ENCODE data around the gene LIN28A.

The LIN28A gene

DNA sequence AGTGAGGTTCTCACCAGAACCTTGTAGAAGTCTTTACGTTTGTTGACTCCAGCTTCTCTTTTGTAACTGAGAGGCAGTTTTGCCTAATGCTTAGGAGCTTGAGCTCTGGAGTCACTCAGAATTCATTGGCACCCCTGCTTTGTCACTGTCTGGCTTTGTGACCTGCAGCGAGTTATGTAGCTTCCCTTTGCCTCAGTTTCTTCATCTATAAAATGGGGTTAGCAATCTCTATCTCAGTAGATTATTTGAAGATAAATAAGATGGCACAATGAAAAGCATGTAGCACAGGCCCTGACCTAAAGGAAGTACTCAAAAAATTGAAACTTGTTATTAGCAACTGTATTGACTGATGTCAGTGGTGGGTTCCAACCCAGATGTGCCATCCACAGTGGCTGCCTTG, 29.6 kb downstream of the LIN28A start:
- Histone ChIP-seq H3K79me1 (replicated peaks; ENCODE audit: low read length, poor library complexity, severe bottlenecking) (peaks cover 24% of the 10 kb centered on the region), H2AK5ac (ENCODE audit: low read length, severe bottlenecking) (no peak overlapping the region), H3K23ac (ENCODE audit: low read length in 2 of 2) (no peak overlapping the region), H3K27ac (ENCODE audit: low read length, poor library complexity, severe bottlenecking) (no peak overlapping the region), H4K91ac (ENCODE audit: low read length) (no peak overlapping the region), H3K9me3 (ENCODE audit: control insufficient read depth, low read length) (no peaks in the 10 kb centered on the region), H2BK12ac (ENCODE audit: low read length in 2 of 2) (no peak overlapping the region), H2AFZ (ENCODE audit: low read depth, low read length) (no peak overlapping the region), H2BK5ac (ENCODE audit: low read depth, low read length, poor library complexity, severe bottlenecking) (no peak overlapping the region), H3K27me3 (ENCODE audit: control insufficient read depth in 1 of 2, insufficient read depth in 1 of 2, low read length in 2 of 2) (no peaks in the 10 kb centered on the region), H2BK120ac (ENCODE audit: low read depth, low read length) (no peak overlapping the region), H3K18ac (ENCODE audit: low read depth in 1 of 2, low read length in 2 of 2) (no peak overlapping the region), H3K14ac (ENCODE audit: low read length in 2 of 2) (no peak overlapping the region), H3K4me2 (ENCODE audit: low read length, poor library complexity, severe bottlenecking) (no peak overlapping the region), H4K8ac (ENCODE audit: low read length) (no peak overlapping the region), H3K4me3 (ENCODE audit: insufficient read depth in 1 of 2, low read depth in 1 of 2, low read length in 2 of 2) (no peak overlapping the region), H3K4me1 (ENCODE audit: control insufficient read depth, insufficient read depth, low read depth, low read length) (no peaks in the 10 kb centered on the region), H3K4ac (ENCODE audit: low read depth in 1 of 2, low read length in 2 of 2) (no peak overlapping the region), H3K9ac (ENCODE audit: low read length) (no peak overlapping the region), H3K36me3 (ENCODE audit: control insufficient read depth in 1 of 2, insufficient read depth in 2 of 2, low read depth in 1 of 2, low read length in 2 of 2) (peaks cover 58 to 86% of the 10 kb centered on the region in 2 experiments), H2BK15ac (ENCODE audit: low read depth, poor library complexity, severe bottlenecking) (no peak overlapping the region)
- WGBS, result 100% methylated on average over 1 of the region's 2 CpGs
- DNase-seq, result no peak

DNA sequence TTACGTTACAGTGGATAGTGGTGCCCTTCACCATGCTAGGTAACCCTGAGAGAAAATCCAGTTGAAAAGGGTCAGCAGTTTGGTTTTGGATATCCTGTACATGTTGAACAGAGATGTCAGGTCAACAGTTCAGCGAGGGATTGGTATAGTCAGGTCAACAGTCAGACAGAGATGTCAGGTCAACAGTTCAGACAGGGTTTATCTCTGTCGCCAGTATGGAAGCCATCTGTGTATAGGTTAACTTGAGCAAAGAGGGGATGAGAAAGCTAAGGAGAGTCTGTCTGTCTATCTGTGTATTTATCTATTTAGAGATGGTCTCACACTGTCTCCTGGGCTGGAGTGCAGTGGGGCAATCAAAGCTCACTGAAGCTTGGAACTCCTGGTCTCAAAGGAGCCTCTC, 39.3 kb downstream of the LIN28A start:
- no peak overlapping the region for H2BK120ac ChIP-seq (ENCODE audit: low read depth, low read length)
- H3K27ac ChIP-seq (ENCODE audit: low read length, poor library complexity, severe bottlenecking), result no peak overlapping the region
- H2BK15ac ChIP-seq (ENCODE audit: low read depth, poor library complexity, severe bottlenecking), result no peak overlapping the region
- no peak overlapping the region for H3K9ac ChIP-seq (ENCODE audit: low read length)
- H3K4ac ChIP-seq (ENCODE audit: low read depth in 1 of 2, low read length in 2 of 2), result no peak overlapping the region
- no peak overlapping the region for H4K91ac ChIP-seq (ENCODE audit: low read length)
- no peak overlapping the region for H3K4me3 ChIP-seq (ENCODE audit: insufficient read depth in 1 of 2, low read depth in 1 of 2, low read length in 2 of 2)
- H3K23ac ChIP-seq (ENCODE audit: low read length in 2 of 2), result no peak overlapping the region
- no peak overlapping the region for H4K8ac ChIP-seq (ENCODE audit: low read length)
- no peaks in the 10 kb centered on the region for H3K4me1 ChIP-seq (ENCODE audit: control insufficient read depth, insufficient read depth, low read depth, low read length)
- no peaks in the 10 kb centered on the region for H3K9me3 ChIP-seq (ENCODE audit: control insufficient read depth, low read length)
- H2AK5ac ChIP-seq (ENCODE audit: low read length, severe bottlenecking), result no peak overlapping the region
- no peak for DNase-seq
- no peak overlapping the region for H2BK5ac ChIP-seq (ENCODE audit: low read depth, low read length, poor library complexity, severe bottlenecking)
- H3K14ac ChIP-seq (ENCODE audit: low read length in 2 of 2), result no peak overlapping the region
- H2BK12ac ChIP-seq (ENCODE audit: low read length in 2 of 2), result no peak overlapping the region
- no peaks in the 10 kb centered on the region for H3K27me3 ChIP-seq (ENCODE audit: control insufficient read depth in 1 of 2, insufficient read depth in 1 of 2, low read length in 2 of 2)
- peaks cover 13% of the 10 kb centered on the region for H3K79me1 ChIP-seq (replicated peaks; ENCODE audit: low read length, poor library complexity, severe bottlenecking)
- 96% methylated on average over 3 of the region's 3 CpGs for WGBS
- no peak overlapping the region for H2AFZ ChIP-seq (ENCODE audit: low read depth, low read length)
- no peak overlapping the region for H3K4me2 ChIP-seq (ENCODE audit: low read length, poor library complexity, severe bottlenecking)
- peaks cover 43 to 84% of the 10 kb centered on the region in 2 experiments for H3K36me3 ChIP-seq (ENCODE audit: control insufficient read depth in 1 of 2, insufficient read depth in 2 of 2, low read depth in 1 of 2, low read length in 2 of 2)
- no peak overlapping the region for H3K18ac ChIP-seq (ENCODE audit: low read depth in 1 of 2, low read length in 2 of 2)

DNA sequence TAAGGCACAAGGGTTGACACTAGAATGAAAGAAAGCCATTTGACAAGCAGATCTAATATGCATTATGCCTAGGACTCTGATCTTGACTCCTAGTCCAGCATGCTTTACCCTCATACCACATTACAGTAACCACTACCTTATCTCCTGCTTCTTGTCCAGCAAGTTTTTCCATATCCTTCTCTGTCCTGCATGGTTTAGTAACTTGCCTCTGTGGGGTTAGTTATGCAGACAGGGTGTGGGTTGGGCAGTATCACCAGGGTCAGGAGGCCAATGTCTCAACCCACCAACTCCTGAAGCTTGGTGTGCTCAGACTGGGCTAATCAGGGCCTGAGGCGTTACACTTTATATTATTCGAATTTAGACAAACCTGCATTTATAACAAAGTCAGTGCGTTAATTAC, 40.3 kb downstream of the LIN28A start:
- no CpG with 5 or more reads among the region's 3 CpGs for WGBS
- DNase-seq, result no peak
- no peak overlapping the region for H3K27ac ChIP-seq (ENCODE audit: low read length, poor library complexity, severe bottlenecking)
- H3K79me1 ChIP-seq (replicated peaks; ENCODE audit: low read length, poor library complexity, severe bottlenecking), result peaks cover 16% of the 10 kb centered on the region
- H2AK5ac ChIP-seq (ENCODE audit: low read length, severe bottlenecking), result no peak overlapping the region
- H3K18ac ChIP-seq (ENCODE audit: low read depth in 1 of 2, low read length in 2 of 2), result no peak overlapping the region
- no peak overlapping the region for H2BK15ac ChIP-seq (ENCODE audit: low read depth, poor library complexity, severe bottlenecking)
- no peaks in the 10 kb centered on the region for H3K4me1 ChIP-seq (ENCODE audit: control insufficient read depth, insufficient read depth, low read depth, low read length)
- no peak overlapping the region for H3K4ac ChIP-seq (ENCODE audit: low read depth in 1 of 2, low read length in 2 of 2)
- no peak overlapping the region for H2BK120ac ChIP-seq (ENCODE audit: low read depth, low read length)
- H3K9me3 ChIP-seq (ENCODE audit: control insufficient read depth, low read length), result no peaks in the 10 kb centered on the region
- H3K36me3 ChIP-seq (ENCODE audit: control insufficient read depth in 1 of 2, insufficient read depth in 2 of 2, low read depth in 1 of 2, low read length in 2 of 2), result peaks cover 40 to 85% of the 10 kb centered on the region in 2 experiments
- no peak overlapping the region for H3K4me3 ChIP-seq (ENCODE audit: insufficient read depth in 1 of 2, low read depth in 1 of 2, low read length in 2 of 2)
- no peaks in the 10 kb centered on the region for H3K27me3 ChIP-seq (ENCODE audit: control insufficient read depth in 1 of 2, insufficient read depth in 1 of 2, low read length in 2 of 2)
- no peak overlapping the region for H2BK12ac ChIP-seq (ENCODE audit: low read length in 2 of 2)
- H4K91ac ChIP-seq (ENCODE audit: low read length), result no peak overlapping the region
- H2BK5ac ChIP-seq (ENCODE audit: low read depth, low read length, poor library complexity, severe bottlenecking), result no peak overlapping the region
- H3K14ac ChIP-seq (ENCODE audit: low read length in 2 of 2), result no peak overlapping the region
- no peak overlapping the region for H2AFZ ChIP-seq (ENCODE audit: low read depth, low read length)
- H3K4me2 ChIP-seq (ENCODE audit: low read length, poor library complexity, severe bottlenecking), result no peak overlapping the region
- H3K9ac ChIP-seq (ENCODE audit: low read length), result no peak overlapping the region
- no peak overlapping the region for H3K23ac ChIP-seq (ENCODE audit: low read length in 2 of 2)
- no peak overlapping the region for H4K8ac ChIP-seq (ENCODE audit: low read length)

DNA sequence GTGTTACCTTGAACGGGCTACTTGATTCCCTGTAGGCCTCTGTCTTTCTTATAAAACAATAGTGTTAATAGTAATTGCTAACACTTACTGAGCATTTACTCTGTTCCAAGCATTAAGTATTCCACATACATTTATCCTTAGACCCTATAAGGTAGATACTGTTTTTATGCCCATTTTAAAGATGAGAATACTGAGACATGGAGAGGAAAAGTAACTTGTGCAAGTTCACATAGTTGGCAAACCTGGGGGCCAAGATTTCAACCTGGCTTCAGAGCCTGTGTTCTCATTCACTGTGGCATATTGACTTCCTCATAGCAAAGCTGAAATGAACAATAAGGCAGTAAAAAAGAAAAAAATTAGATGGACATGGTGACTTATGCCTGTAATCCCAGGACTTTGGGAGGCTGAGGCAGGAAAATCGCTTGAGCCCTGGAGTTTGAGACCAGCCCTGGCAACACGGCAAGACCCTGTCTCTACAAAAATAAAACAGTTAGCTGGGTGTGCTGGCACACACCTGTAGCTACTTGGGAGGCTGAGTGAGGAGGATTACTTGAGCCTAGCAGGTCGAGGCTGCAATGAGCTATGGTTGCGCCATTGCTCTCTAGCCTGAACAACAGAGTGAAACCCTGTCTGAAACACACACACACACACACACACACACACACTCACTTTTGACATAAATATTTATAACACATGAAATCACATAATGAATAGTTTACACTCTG, 42.0 kb downstream of the LIN28A start:
- H3K14ac ChIP-seq (ENCODE audit: low read length in 2 of 2), result no peak overlapping the region
- no peaks in the 10 kb centered on the region for H3K27me3 ChIP-seq (ENCODE audit: control insufficient read depth in 1 of 2, insufficient read depth in 1 of 2, low read length in 2 of 2)
- H2AFZ ChIP-seq (ENCODE audit: low read depth, low read length), result no peak overlapping the region
- no peak overlapping the region for H2BK5ac ChIP-seq (ENCODE audit: low read depth, low read length, poor library complexity, severe bottlenecking)
- H3K4me2 ChIP-seq (ENCODE audit: low read length, poor library complexity, severe bottlenecking), result no peak overlapping the region
- WGBS, result 96% methylated on average over 4 of the region's 5 CpGs
- no peak overlapping the region for H3K18ac ChIP-seq (ENCODE audit: low read depth in 1 of 2, low read length in 2 of 2)
- H3K4me3 ChIP-seq (ENCODE audit: insufficient read depth in 1 of 2, low read depth in 1 of 2, low read length in 2 of 2), result no peak overlapping the region
- H3K9me3 ChIP-seq (ENCODE audit: control insufficient read depth, low read length), result no peaks in the 10 kb centered on the region
- H2BK15ac ChIP-seq (ENCODE audit: low read depth, poor library complexity, severe bottlenecking), result no peak overlapping the region
- H3K9ac ChIP-seq (ENCODE audit: low read length), result no peak overlapping the region
- no peak overlapping the region for H2AK5ac ChIP-seq (ENCODE audit: low read length, severe bottlenecking)
- H3K23ac ChIP-seq (ENCODE audit: low read length in 2 of 2), result no peak overlapping the region
- H3K27ac ChIP-seq (ENCODE audit: low read length, poor library complexity, severe bottlenecking), result no peak overlapping the region
- H2BK120ac ChIP-seq (ENCODE audit: low read depth, low read length), result no peak overlapping the region
- H4K8ac ChIP-seq (ENCODE audit: low read length), result no peak overlapping the region
- no peak overlapping the region for H2BK12ac ChIP-seq (ENCODE audit: low read length in 2 of 2)
- H3K4ac ChIP-seq (ENCODE audit: low read depth in 1 of 2, low read length in 2 of 2), result no peak overlapping the region
- H3K36me3 ChIP-seq (ENCODE audit: control insufficient read depth in 1 of 2, insufficient read depth in 2 of 2, low read depth in 1 of 2, low read length in 2 of 2), result peaks cover 31 to 82% of the 10 kb centered on the region in 2 experiments
- no peaks in the 10 kb centered on the region for H3K4me1 ChIP-seq (ENCODE audit: control insufficient read depth, insufficient read depth, low read depth, low read length)
- no peak overlapping the region for H4K91ac ChIP-seq (ENCODE audit: low read length)
- DNase-seq, result no peak
- peaks cover 16% of the 10 kb centered on the region for H3K79me1 ChIP-seq (replicated peaks; ENCODE audit: low read length, poor library complexity, severe bottlenecking)
